Liver (tissue), 3 donors: Measurements from ENCODE around the gene TNFRSF13B.
"Not testable (repeated sequence)": the region's sequence is repeated elsewhere in the genome, so short reads cannot be mapped to it uniquely, and the experiment has no call there.

Source experiments
- ATF3 ChIP-seq: IDR thresholded peaks from 2 replicates; pipeline ENCODE4 v1.6.1; 2016; ENCODE audit warnings: antibody characterized with exemption
- CTCF ChIP-seq: fragments of 150-350 bp; IDR thresholded peaks from 2 replicates; pipeline ENCODE4 v1.5.1; 2017; ENCODE audit warnings: improper control_type of control experiment, low read depth, low read length; ENCODE audit not compliant: missing input control
- EGR1 ChIP-seq, 2 donors: IDR thresholded peaks; 2 replicates each; pipeline ENCODE4 v1.6.1; 2016 to 2018; ENCODE audit warnings: antibody characterized with exemption in 2 of 2, low read depth in 2 of 2
- FOXA1 ChIP-seq: IDR thresholded peaks from 2 replicates; pipeline ENCODE4 v1.6.1; 2016; ENCODE audit warnings: antibody characterized with exemption
- GABPA ChIP-seq, 2 donors: IDR thresholded peaks in 1 of 2; conservative IDR thresholded peaks in 1 of 2; 2 replicates each; pipeline ENCODE4 v1.6.1; 2016; ENCODE audit warnings: antibody characterized with exemption in 2 of 2, mild to moderate bottlenecking in 1 of 2, moderate library complexity in 1 of 2
- JUND ChIP-seq, 2 donors: IDR thresholded peaks; 2 replicates each; pipeline ENCODE4 v1.6.1; 2016; ENCODE audit warnings: antibody characterized with exemption in 2 of 2
- MAX ChIP-seq: IDR thresholded peaks from 2 replicates; pipeline ENCODE4 v1.6.1; 2016; ENCODE audit warnings: antibody characterized with exemption
- NR2F2 ChIP-seq: IDR thresholded peaks from 2 replicates; pipeline ENCODE4 v1.6.1; 2016; ENCODE audit warnings: antibody characterized with exemption
- RAD21 ChIP-seq, 2 donors: IDR thresholded peaks; 2 replicates each; pipeline ENCODE4 v1.6.1; 2016; ENCODE audit warnings: antibody characterized with exemption in 2 of 2, mild to moderate bottlenecking in 2 of 2
- REST ChIP-seq: IDR thresholded peaks from 2 replicates; pipeline ENCODE4 v1.6.1; 2016; ENCODE audit warnings: antibody characterized with exemption, mild to moderate bottlenecking
- RXRA ChIP-seq, 2 donors: IDR thresholded peaks; 2 replicates each; pipeline ENCODE4 v1.6.1; 2017 to 2018; ENCODE audit warnings: antibody characterized with exemption in 2 of 2, mild to moderate bottlenecking in 1 of 2
- SP1 ChIP-seq: IDR thresholded peaks from 2 replicates; pipeline ENCODE4 v1.6.1; 2018; ENCODE audit warnings: antibody characterized with exemption, mild to moderate bottlenecking
- ZBTB33 ChIP-seq: IDR thresholded peaks from 2 replicates; pipeline ENCODE4 v1.6.1; 2016; ENCODE audit warnings: antibody characterized with exemption
- donor health status: healthy.
- donor health status: healthy.

- not testable (repeated sequence) for TF ChIP-seq REST; CTCF; JUND (IDR thresholded peaks at IDR 0.05); RAD21 (IDR thresholded peaks at IDR 0.05); EGR1 (IDR thresholded peaks at IDR 0.05; ENCODE audit: low read depth in 2 of 2); FOXA1; MAX; SP1; GABPA (IDR thresholded peaks at IDR 0.05 in 1 of 2, conservative IDR thresholded peaks at IDR 0.05 in 1 of 2); ZBTB33; ATF3; NR2F2; RXRA (IDR thresholded peaks at IDR 0.05)
These were observed 68.8 kb downstream of the TNFRSF13B start for GRCh38 chr17:16903070-16903469.
